Ishikawa (cell line): ENCODE results near the gene FAU.

Experiments
- CREB1 ChIP-seq: IDR thresholded peaks from 2 replicates; pipeline ENCODE4 v1.6.1; 2012; ENCODE audit warnings: low read depth
- EGR1 ChIP-seq: IDR thresholded peaks from 2 replicates; pipeline ENCODE4 v1.6.1; 2012
- EP300 ChIP-seq: IDR thresholded peaks from 2 replicates; pipeline ENCODE4 v1.6.1; 2012; ENCODE audit warnings: borderline replicate concordance
- FOXM1 ChIP-seq: IDR thresholded peaks from 2 replicates; pipeline ENCODE4 v1.6.1; 2012; ENCODE audit warnings: low read depth, borderline replicate concordance
- NFIC ChIP-seq: IDR thresholded peaks from 2 replicates; pipeline ENCODE4 v1.6.1; 2012
- RAD21 ChIP-seq: IDR thresholded peaks from 2 replicates; pipeline ENCODE4 v1.6.1; 2012; ENCODE audit warnings: low read depth
- REST ChIP-seq: IDR thresholded peaks from 2 replicates; pipeline ENCODE4 v1.6.1; 2012; ENCODE audit warnings: low read depth, mild to moderate bottlenecking
- TAF1 ChIP-seq: IDR thresholded peaks from 2 replicates; pipeline ENCODE4 v1.6.1; 2012; ENCODE audit warnings: low read depth, mild to moderate bottlenecking
- TCF12 ChIP-seq: IDR thresholded peaks from 2 replicates; pipeline ENCODE4 v1.6.1; 2012; ENCODE audit warnings: low read depth
- ZBTB7A ChIP-seq: IDR thresholded peaks from 2 replicates; pipeline ENCODE4 v1.6.1; 2012; ENCODE audit warnings: low read depth
- TF ChIP-seq, protein P1 (sequence below): IDR thresholded peaks from 2 replicates; pipeline ENCODE4 v1.6.1; 2012
- TF ChIP-seq, protein P2 (sequence below): IDR thresholded peaks from 2 replicates; pipeline ENCODE4 v1.6.1; 2012

GRCh38 chr11:65127473-65128181 is 5.7 kb upstream of the FAU start:
- TF ChIP-seq EGR1 (no peak), ZBTB7A (no peak), CREB1 (no peak), EP300 (no peak), TCF12 (no peak), REST (no peak), RAD21 (no peak), TAF1 (no peak), FOXM1 (no peak), NFIC (no peak)
- TF ChIP-seq, protein P1, sequence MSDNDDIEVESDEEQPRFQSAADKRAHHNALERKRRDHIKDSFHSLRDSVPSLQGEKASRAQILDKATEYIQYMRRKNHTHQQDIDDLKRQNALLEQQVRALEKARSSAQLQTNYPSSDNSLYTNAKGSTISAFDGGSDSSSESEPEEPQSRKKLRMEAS: no peak
- TF ChIP-seq, protein P2, sequence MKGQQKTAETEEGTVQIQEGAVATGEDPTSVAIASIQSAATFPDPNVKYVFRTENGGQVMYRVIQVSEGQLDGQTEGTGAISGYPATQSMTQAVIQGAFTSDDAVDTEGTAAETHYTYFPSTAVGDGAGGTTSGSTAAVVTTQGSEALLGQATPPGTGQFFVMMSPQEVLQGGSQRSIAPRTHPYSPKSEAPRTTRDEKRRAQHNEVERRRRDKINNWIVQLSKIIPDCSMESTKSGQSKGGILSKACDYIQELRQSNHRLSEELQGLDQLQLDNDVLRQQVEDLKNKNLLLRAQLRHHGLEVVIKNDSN: no peak
